ENCODE results near the gene TRIM74.
"Not testable (repeated sequence)": the region's sequence is repeated elsewhere in the genome, so short reads cannot be mapped to it uniquely, and the experiment has no call there.

The TRIM74 gene

DNA sequence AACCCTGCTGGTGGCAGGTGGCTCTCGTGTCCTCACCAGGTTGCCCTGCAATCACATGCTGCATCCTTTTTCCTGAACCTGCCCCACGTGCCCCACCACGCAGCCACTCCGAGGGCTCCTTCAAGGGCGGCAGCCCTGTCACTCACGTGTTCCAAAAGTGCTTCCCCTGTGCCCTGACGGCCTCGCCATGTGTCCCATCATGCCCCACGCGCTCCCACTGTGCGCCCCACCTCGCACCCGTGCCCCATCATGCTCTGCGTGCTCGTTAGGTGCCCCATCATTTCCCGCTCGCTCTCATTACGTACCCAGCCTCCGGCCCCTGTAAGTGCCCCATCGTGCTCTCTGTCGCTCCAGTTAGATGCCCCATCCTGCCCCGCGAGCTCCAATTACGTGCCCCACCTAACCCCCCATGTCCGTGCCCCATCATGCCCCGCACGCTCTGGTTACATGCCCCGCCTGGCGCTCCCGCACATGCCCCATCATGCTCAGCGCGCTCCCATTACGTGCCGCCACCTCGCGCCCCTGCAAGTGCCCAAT is at the start of gene TRIM74:
Gene TRIM74, minus strand, starts transcription at position 487 of the 537 bp plus-strand sequence. CDS start 3,309 bp downstream, outside the sequence.
- not testable (repeated sequence) for H3K9me3 Mint-ChIP-seq; H3K27ac Mint-ChIP-seq; H3K27me3 Mint-ChIP-seq (ENCODE audit: low read depth, poor library complexity); H3K36me3 Mint-ChIP-seq (ENCODE audit: low read depth); H3K4me3 Mint-ChIP-seq; H3K4me1 Mint-ChIP-seq; DNase-seq

DNA sequence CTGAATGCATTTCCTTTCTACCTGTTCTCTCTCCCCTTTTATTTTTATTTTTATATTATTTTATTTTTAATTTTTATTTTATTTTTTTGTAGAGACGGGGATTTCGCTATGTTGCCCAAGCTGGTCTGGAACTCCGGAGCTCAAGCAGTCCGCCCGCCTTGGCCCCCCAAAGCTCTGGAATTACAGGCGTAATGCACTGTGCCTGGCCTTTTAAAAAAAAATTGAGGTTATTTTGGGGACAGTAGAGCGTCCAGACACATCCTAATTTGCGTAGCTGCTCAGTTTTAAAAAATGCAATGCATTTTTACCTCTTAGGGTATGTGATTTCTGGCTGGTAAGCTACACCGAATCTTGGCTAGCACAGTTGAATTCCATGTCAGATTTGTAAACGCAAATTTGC is 37.2 kb upstream of the TRIM74 start:
- H3K36me3 Mint-ChIP-seq (ENCODE audit: low read depth); H3K27me3 Mint-ChIP-seq (ENCODE audit: low read depth, poor library complexity); H3K27ac Mint-ChIP-seq; H3K4me1 Mint-ChIP-seq; H3K9me3 Mint-ChIP-seq: not testable (repeated sequence)
- H3K4me3 Mint-ChIP-seq, result peak overlapping the region; percentile 69
- DNase-seq, result peak; percentile 6

DNA sequence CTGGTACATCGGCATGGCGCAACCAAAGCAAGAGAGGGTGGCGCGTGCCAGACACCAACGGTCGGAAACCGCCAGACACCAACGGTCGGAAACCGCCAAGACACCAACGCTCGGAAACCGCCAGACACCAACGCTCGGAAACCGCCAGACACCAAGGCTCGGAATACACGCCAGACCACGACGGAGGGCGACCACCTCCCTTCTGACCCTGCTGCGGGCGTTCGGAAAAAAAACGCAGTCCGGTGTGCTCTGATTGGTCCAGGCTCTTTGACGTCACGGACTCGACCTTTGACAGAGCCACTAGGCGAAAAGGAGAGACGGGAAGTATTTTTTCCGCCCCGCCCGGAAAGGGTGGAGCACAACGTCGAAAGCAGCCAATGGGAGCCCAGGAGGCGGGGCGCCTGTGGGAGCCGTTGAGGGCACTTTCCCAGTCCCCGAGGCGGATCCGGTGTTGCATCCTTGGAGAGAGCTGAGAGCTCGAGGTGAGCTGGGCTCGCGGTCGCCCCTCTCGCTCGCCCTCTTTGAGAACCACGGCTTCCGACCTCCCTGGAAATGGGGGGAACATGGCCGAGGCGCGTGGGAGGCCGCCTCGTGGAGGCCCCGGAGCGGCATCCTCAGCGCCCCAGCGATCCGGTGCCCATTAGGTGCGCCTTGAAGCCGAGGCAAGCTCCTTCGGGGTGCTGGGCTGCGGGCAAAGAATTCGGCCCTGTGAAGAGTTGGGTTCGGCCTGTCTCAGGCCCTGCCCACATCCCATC is 36.6 kb upstream of the TRIM74 start:
- not testable (repeated sequence) for H3K36me3 Mint-ChIP-seq (ENCODE audit: low read depth); H3K9me3 Mint-ChIP-seq; H3K4me1 Mint-ChIP-seq; H3K27me3 Mint-ChIP-seq (ENCODE audit: low read depth, poor library complexity)
- DNase-seq, result peak; percentile 88
- Mint-ChIP-seq H3K27ac (peak overlapping the region; percentile 99), H3K4me3 (peak overlapping the region; percentile 97)

DNA sequence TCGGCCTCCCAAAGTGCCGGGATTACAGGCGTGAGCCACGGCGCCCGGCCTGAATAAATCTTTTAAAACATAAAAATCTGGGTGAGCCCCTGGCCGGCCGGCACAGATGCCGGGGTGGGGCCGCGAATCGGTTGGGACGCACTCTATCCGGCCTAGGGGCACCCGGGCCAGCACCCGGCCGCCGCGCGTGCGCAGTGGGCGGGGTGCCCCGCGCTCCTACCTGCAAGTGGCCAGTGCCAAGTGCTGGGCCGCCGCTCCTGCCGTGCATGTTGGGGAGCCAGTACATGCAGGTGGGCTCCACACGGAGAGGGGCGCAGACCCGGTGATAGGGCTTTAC is 36.1 kb upstream of the TRIM74 start:
- Mint-ChIP-seq H3K4me3 (peak overlapping the region; percentile 97), H3K27ac (peak overlapping the region; percentile 99)
- H3K9me3 Mint-ChIP-seq; H3K4me1 Mint-ChIP-seq; H3K27me3 Mint-ChIP-seq (ENCODE audit: low read depth, poor library complexity); H3K36me3 Mint-ChIP-seq (ENCODE audit: low read depth): not testable (repeated sequence)
- peak; percentile 80 for DNase-seq

DNA sequence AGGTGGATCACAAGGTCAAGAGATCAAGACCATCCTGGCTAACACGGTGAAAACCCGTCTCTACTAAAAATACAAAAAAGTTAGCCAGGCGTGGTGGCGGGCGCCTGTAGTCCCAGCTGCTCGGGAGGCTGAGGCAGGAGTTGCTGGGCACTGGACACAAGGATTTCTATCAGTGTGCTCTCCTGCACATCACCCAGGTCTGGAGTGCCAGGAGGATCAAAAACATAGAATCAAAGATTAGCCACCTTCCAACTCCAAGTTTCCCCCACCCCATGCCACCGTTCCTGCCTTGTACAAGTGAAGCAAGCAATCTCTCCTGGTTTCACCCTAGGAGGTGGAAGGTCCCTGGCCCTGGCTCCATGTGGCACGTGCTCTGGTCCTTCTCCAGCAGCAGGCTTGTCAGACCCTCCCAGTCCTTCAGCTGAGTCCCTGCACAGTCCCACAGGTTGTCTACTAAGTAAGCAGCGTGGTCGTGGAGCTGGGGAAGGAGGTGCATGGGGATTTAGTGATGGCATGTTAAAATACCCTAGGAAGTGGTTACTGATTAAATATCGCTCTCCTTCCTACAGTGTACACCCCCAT is 28.7 kb upstream of the TRIM74 start:
- not testable (repeated sequence) for H3K36me3 Mint-ChIP-seq (ENCODE audit: low read depth); H3K4me3 Mint-ChIP-seq; DNase-seq; H3K27me3 Mint-ChIP-seq (ENCODE audit: low read depth, poor library complexity); H3K27ac Mint-ChIP-seq; H3K4me1 Mint-ChIP-seq; H3K9me3 Mint-ChIP-seq

DNA sequence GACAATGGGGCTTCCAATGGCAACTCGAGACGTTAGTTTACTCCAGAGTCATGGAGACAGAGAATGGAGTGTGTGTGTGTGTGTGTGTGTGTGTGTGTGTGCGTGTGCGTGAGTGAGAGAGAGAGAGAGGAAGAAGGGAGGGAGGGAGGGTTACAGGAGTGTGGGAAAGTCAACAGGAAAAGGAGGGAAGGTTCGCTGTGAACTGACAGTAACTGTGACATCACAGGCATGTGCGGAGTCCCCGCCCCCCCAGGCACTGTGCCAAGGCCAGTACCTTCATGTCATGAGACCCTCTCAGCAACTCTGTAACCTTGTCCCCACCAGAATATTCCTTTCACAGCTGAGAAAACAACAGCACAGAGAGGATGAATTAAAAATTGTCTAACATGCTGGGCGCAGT is 28.2 kb upstream of the TRIM74 start:
- not testable (repeated sequence) for H3K27me3 Mint-ChIP-seq (ENCODE audit: low read depth, poor library complexity); H3K9me3 Mint-ChIP-seq

DNA sequence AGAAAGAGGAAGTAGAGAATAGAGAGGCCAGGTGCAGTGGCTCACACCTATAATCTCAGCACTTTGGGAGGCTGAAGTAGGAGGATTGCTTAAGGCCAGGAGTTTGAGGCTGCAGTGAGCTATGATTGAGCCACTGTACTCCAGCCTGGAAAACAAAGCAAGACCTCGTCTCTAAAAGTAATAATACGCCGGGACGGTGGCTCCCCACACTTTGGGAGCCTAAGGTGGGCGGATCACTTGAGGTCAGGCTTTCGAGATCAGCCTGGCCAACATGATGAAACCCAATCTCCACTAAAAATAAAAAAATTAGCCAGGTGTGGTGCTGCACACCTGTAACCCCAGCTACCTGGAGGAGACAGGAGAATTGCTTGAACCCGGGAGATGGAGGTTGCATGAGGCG is 26.2 kb upstream of the TRIM74 start:
- not testable (repeated sequence) for H3K9me3 Mint-ChIP-seq; DNase-seq; H3K36me3 Mint-ChIP-seq (ENCODE audit: low read depth); H3K4me3 Mint-ChIP-seq; H3K4me1 Mint-ChIP-seq; H3K27ac Mint-ChIP-seq; H3K27me3 Mint-ChIP-seq (ENCODE audit: low read depth, poor library complexity)

More for the DNA sequence above, 28.2 kb upstream of the TRIM74 start:
- H3K4me1 Mint-ChIP-seq; H3K4me3 Mint-ChIP-seq; H3K36me3 Mint-ChIP-seq (ENCODE audit: low read depth); H3K27ac Mint-ChIP-seq; DNase-seq: not testable (repeated sequence)

DNA sequence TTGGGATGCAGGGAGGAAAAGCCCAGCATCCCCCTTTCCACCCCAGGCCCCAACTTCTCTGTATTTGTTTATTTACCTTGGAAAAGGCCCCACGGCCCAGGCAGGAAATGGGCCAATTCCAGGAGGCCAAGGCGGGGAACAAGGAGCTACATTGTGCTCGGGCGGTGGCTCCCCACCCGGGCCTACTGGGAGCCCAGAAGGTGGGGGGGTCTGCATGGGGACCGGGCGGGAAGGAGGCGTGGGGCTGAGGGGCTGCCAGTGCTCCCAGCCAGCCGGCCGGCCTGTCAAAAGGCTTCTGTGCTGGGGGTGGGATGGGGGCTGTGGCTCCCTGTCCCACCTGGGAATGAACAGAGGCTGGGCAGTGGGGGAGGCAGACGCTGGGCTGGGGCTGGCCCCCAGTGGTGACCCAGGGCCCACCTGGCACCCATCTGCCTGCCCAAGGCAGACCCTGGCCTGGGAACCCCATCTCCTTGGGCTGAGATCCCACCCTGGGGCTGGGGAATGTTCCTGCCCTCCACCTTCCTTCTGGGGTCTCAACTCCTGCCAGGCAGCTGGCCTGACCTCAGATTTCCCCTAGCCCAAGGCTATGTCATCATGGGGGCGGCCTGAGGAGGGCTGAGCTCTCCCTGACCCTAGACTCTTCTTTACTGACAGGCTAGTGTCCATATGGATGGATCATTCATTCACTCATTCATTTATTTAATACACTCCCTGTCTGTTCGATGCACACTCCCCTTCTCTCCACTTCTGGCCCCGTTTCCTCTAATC is 21.1 kb upstream of the TRIM74 start:
- not testable (repeated sequence) for DNase-seq; H3K27ac Mint-ChIP-seq; H3K36me3 Mint-ChIP-seq (ENCODE audit: low read depth); H3K4me3 Mint-ChIP-seq; H3K4me1 Mint-ChIP-seq; H3K27me3 Mint-ChIP-seq (ENCODE audit: low read depth, poor library complexity); H3K9me3 Mint-ChIP-seq

DNA sequence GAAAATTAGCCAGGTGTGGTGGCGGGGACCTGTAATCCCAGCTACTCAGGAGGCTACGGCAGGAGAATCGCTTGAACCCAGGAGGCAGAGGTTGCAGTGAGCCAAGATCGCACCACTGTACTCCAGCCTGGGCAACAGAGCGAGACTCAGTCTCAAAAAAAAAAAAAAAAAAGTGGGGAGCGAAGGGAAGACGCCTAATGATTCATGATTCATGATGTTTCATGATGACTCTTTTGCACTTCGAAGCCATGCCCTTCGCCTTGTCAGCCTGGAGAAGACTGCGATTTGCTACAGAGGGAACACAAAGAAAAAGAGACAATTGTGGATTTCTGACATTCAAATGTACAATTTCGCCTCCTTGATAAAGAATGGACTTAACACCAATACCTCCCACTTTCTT is 12.8 kb upstream of the TRIM74 start:
- not testable (repeated sequence) for DNase-seq; H3K4me1 Mint-ChIP-seq; H3K9me3 Mint-ChIP-seq; H3K36me3 Mint-ChIP-seq (ENCODE audit: low read depth); H3K27me3 Mint-ChIP-seq (ENCODE audit: low read depth, poor library complexity); H3K4me3 Mint-ChIP-seq; H3K27ac Mint-ChIP-seq

DNA sequence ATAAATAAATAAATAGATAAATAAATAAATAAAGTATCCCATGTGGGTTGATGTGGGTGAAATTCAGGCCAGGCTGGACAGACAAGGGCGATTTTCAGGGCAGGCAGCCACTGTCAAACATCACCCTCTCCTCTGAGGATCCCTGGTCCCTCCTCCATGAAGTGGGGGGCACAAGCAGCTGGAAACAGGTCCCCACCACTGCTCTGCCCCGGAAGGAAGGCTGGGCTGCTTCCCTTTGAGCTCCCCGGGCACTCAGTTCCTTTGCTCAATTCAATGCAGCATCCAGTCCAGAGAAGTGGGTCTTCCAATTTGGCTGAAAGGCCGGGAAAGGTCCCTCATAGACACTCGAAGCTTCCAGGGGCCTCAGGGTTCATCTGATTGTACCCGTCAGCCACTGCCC is 11.1 kb upstream of the TRIM74 start:
- H3K36me3 Mint-ChIP-seq (ENCODE audit: low read depth); H3K27me3 Mint-ChIP-seq (ENCODE audit: low read depth, poor library complexity); H3K4me1 Mint-ChIP-seq; DNase-seq; H3K4me3 Mint-ChIP-seq; H3K27ac Mint-ChIP-seq; H3K9me3 Mint-ChIP-seq: not testable (repeated sequence)

DNA sequence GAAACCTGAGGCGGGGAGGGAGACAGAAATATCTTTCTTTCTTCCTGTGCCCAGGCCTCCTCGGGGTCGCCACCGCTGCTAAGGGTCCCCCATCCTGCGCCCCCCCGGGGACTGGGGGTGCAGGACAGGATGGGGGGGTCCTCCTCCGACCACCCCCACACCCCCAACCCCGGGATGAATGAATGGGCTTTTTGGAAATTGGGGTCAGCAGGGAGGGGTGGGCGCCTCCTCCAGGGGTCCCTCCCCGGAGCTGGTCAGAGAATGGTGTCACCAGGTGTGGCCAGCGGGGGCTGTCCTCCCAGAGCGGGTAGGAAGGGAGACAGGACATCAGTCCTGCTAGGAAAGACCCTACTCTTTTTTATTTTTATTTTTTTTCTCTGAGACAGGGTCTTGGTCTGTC is 7.2 kb upstream of the TRIM74 start:
- not testable (repeated sequence) for H3K36me3 Mint-ChIP-seq (ENCODE audit: low read depth); H3K4me3 Mint-ChIP-seq; DNase-seq; H3K9me3 Mint-ChIP-seq; H3K4me1 Mint-ChIP-seq; H3K27ac Mint-ChIP-seq; H3K27me3 Mint-ChIP-seq (ENCODE audit: low read depth, poor library complexity)

DNA sequence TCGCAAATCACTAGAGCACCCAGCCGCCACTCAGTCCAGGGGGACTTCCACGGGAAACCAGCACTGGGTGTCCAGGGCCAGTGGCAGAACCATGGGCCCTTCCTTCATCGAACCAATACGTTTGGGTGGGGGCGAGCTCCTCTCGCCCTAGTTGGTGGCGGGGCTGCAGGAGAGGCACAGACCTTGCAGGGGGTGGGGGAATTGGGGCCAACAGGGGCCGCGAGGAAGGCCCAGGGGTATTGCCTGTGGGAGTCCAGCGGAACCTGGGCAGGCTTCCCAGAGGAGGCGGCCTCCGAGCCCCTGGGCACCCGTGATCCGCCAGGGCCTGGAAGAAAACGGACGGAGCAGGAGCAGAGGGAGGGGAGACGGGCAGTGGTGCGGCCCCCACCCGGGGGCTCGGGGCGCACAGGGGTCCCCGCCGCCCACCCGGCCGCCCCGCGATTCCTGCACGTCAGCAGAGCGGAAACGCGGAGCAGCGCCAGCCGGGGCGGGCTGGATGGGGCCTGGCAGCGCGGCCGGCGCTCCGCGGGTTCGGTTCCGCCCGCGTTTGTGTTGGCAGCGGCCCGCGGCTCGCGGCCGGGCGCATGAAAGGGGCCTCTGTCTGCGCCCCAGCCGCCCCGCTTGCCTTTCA is 6.5 kb upstream of the TRIM74 start:
- not testable (repeated sequence) for H3K27me3 Mint-ChIP-seq (ENCODE audit: low read depth, poor library complexity); H3K27ac Mint-ChIP-seq; H3K9me3 Mint-ChIP-seq; H3K36me3 Mint-ChIP-seq (ENCODE audit: low read depth); H3K4me3 Mint-ChIP-seq; H3K4me1 Mint-ChIP-seq; DNase-seq

DNA sequence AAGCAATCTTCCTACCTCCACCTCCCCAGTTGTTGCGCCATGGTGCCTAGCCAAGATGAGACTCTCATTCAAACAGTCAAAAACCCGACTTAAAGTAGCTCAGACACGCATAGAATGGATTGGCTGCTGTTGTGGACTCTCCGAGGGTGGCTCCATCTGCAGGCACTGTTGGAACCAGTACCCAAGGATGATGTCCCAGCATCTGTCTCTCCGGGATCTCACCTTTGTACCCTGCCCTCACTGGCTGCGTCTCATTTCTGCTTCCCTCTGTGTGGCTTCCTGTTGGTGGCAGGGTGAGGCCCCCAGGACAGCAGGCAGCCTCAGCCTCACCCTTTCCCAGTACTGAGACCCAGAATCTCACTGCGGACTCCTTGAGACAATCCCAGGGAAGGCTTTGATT is 5.5 kb upstream of the TRIM74 start:
- H3K4me3 Mint-ChIP-seq; DNase-seq; H3K4me1 Mint-ChIP-seq; H3K27ac Mint-ChIP-seq; H3K27me3 Mint-ChIP-seq (ENCODE audit: low read depth, poor library complexity); H3K9me3 Mint-ChIP-seq; H3K36me3 Mint-ChIP-seq (ENCODE audit: low read depth): not testable (repeated sequence)

DNA sequence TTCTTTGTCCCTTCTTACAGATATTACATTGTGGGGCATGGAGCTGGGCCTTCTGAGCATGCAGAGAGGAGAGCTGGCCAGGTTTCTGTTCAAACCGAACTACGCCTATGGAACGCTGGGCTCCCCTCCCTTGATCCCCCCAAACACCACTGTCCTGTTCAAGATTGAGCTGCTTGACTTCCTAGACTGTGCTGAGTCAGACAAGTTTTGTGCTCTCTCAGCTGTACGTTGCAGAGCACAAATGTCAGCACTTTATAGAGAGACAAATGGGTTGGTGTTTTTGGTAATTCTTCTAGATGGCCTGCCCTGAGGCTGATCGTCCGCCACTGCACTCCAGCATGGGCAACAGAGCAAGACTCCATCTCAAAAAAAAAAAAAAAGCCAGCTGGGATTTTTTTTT is 2.2 kb upstream of the TRIM74 start:
- H3K36me3 Mint-ChIP-seq (ENCODE audit: low read depth); H3K4me1 Mint-ChIP-seq: not testable (repeated sequence)

More for the DNA sequence above, 2.2 kb upstream of the TRIM74 start:
- not testable (repeated sequence) for H3K27me3 Mint-ChIP-seq (ENCODE audit: low read depth, poor library complexity); H3K9me3 Mint-ChIP-seq; H3K27ac Mint-ChIP-seq; H3K4me3 Mint-ChIP-seq; DNase-seq

Data from nephron progenitor cell (in vitro differentiated cells).